GM12878 (cell line): ENCODE data around the gene ADGRD2. TPM values are rescaled to one million over a fixed set of nuclear protein-coding genes. Genes with fewer than 3 reads are reported as not detected.
A peak's percentile ranks its signal among the peaks of the same experiment; 100 is the strongest.

ENCODE experiments used
- ATAC-seq: fragments of 200-7000 bp; cut with Tn5 transposase; 3 replicates; pipeline ENCODE4 v1.9.1; 2020; ENCODE audit warnings: mild to moderate bottlenecking, moderate library complexity
- BruUV-seq: library from RNA; stranded (reverse); fragments of 400-500 nt; replicated peaks from 2 replicates; lab custom pipeline; 2021; lab: Mats Ljungman, UMichigan
- CTCF ChIA-PET: fragments of 300-600 bp; sonication (Branson Sonifier 250); formaldehyde crosslinking; extraction: SDS; loops from one replicate; lab custom pipeline; 2021; ENCODE audit warnings: inconsistent platforms; lab: Yijun Ruan, JAX
- POLR2A ChIA-PET: fragments of 350-600 bp; formaldehyde crosslinking; extraction: SDS; loops from one replicate; lab custom pipeline; 2021; ENCODE audit warnings: inconsistent platforms; lab: Charles Lee
- RAD21 ChIA-PET: fragments of 300-600 bp; sonication (Branson Sonifier 250); formaldehyde crosslinking; loops from one replicate; lab custom pipeline; 2023; ENCODE audit warnings: antibody characterized with exemption; ENCODE audit not compliant: unreplicated experiment; lab: Charles Lee
- SMC1A ChIA-PET: fragments of 300-600 bp; sonication (Branson Sonifier 250); formaldehyde crosslinking; loops from one replicate; lab custom pipeline; 2023; ENCODE audit not compliant: unreplicated experiment, uncharacterized antibody; lab: Charles Lee
- DNase-seq: peaks from one replicate; pipeline ENCODE4 v3.0.0-alpha.2; 2011; ENCODE audit warnings: low read depth, low spot score
- FAIRE-seq: peaks from 3 replicates; lab custom pipeline; 2011; peaks lifted over from hg19 to GRCh38; lab: Jason Lieb, UNC
- H2AFZ ChIP-seq: 2 replicates; pipeline ENCODE4 v1.6.0; 2011; ENCODE audit warnings: low read depth, low read length, control low read depth; ENCODE audit not compliant: control insufficient read depth
- H3K27ac ChIP-seq: 2 replicates; pipeline ENCODE4 v1.5.1; 2011; ENCODE audit warnings: control low read depth; ENCODE audit not compliant: control insufficient read depth, insufficient read depth
- H3K27me3 ChIP-seq, 2 experiments: replicated peaks in 1 of 2; 2 replicates each; pipeline versions ENCODE4 v1.6.0 to v1.6.1; 2011; ENCODE audit warnings: low read length in 1 of 2; ENCODE audit not compliant: control insufficient read depth in 2 of 2, insufficient read depth in 2 of 2
- H3K36me3 ChIP-seq, 2 experiments: 2 replicates each; pipeline ENCODE4 v1.5.1; 2011; ENCODE audit warnings: low read length in 1 of 2; ENCODE audit not compliant: control insufficient read depth in 2 of 2, insufficient read depth in 2 of 2
- H3K4me1 ChIP-seq: 2 replicates; pipeline ENCODE4 v1.6.1; 2011; ENCODE audit warnings: mild to moderate bottlenecking, low read length, moderate library complexity, mixed read lengths; ENCODE audit not compliant: control insufficient read depth, insufficient read depth
- H3K4me2 ChIP-seq: 2 replicates; pipeline ENCODE4 v1.6.0; 2011; ENCODE audit warnings: control low read depth; ENCODE audit not compliant: control insufficient read depth, insufficient read depth
- H3K4me3 ChIP-seq: fragments of 200-600 bp; sonication (generic); 2 replicates; pipeline ENCODE4 v1.5.1; 2016
- H3K79me2 ChIP-seq: 2 replicates; pipeline ENCODE4 v1.6.0; 2011; ENCODE audit warnings: low read length; ENCODE audit not compliant: control insufficient read depth, insufficient read depth
- H3K9ac ChIP-seq: 2 replicates; pipeline ENCODE4 v1.8.0; 2011; ENCODE audit warnings: low read length, control low read depth, mixed read lengths; ENCODE audit not compliant: control insufficient read depth, insufficient read depth
- H3K9me3 ChIP-seq: replicated peaks from 3 replicates; pipeline ENCODE4 v1.5.1; 2011; ENCODE audit warnings: mild to moderate bottlenecking, low read length; ENCODE audit not compliant: control insufficient read depth, insufficient read depth
- H4K20me1 ChIP-seq: 2 replicates; pipeline ENCODE4 v1.6.0; 2011; ENCODE audit not compliant: control insufficient read depth, insufficient read depth
- BACH1 ChIP-seq: fragments of 450-650 bp; IDR thresholded peaks from 2 replicates; pipeline ENCODE4 v1.6.1; 2017; ENCODE audit warnings: mild to moderate bottlenecking, borderline replicate concordance
- CBFB ChIP-seq: IDR thresholded peaks from 2 replicates; pipeline ENCODE4 v1.6.1; 2016; ENCODE audit warnings: antibody characterized with exemption, low read depth
- CEBPB ChIP-seq, 2 experiments: fragments of 150-350 bp in 1 of 2; IDR thresholded peaks; 2 replicates each; pipeline ENCODE4 v1.6.1; 2012 to 2014; ENCODE audit warnings: low read depth in 2 of 2, low read length in 2 of 2, borderline replicate concordance in 1 of 2, inconsistent platforms in 1 of 2
- EGR1 ChIP-seq, 2 experiments: IDR thresholded peaks; 1 replicate in 1 of 2; 2 replicates in 1 of 2; pipeline ENCODE4 v1.6.1; 2011 to 2012; ENCODE audit warnings: low read depth in 2 of 2, low read length in 2 of 2, borderline replicate concordance in 1 of 2, mild to moderate bottlenecking in 1 of 2, moderate library complexity in 1 of 2
- HCFC1 ChIP-seq: fragments of 150-350 bp; IDR thresholded peaks from 2 replicates; pipeline ENCODE4 v1.6.1; 2014; ENCODE audit warnings: low read length
- HDAC2 ChIP-seq: fragments of 200-600 bp; sonication (generic); IDR thresholded peaks from 2 replicates; pipeline ENCODE4 v1.6.1; 2017
- JUND ChIP-seq: IDR thresholded peaks from 2 replicates; pipeline ENCODE4 v1.6.1; 2012; ENCODE audit warnings: low read depth, mild to moderate bottlenecking, low read length, improper control_type of control experiment, moderate library complexity
- MYC ChIP-seq: IDR thresholded peaks from 2 replicates; pipeline ENCODE4 v1.6.1; 2011; ENCODE audit warnings: mild to moderate bottlenecking, low read length, moderate library complexity, inconsistent platforms; ENCODE audit not compliant: insufficient read depth, insufficient replicate concordance, insufficient read length, severe bottlenecking
- NKRF ChIP-seq: fragments of 450-650 bp; conservative IDR thresholded peaks from 2 replicates; pipeline ENCODE4 v1.6.1; 2017; ENCODE audit warnings: mild to moderate bottlenecking, moderate library complexity
- NR2C2 ChIP-seq: IDR thresholded peaks from 2 replicates; pipeline ENCODE4 v1.6.1; 2011; ENCODE audit warnings: borderline replicate concordance, low read depth; ENCODE audit not compliant: control insufficient read depth, insufficient read length
- RB1 ChIP-seq: fragments of 450-650 bp; formaldehyde crosslinking; IDR thresholded peaks from 2 replicates; pipeline ENCODE4 v1.6.1; 2017; ENCODE audit warnings: mild to moderate bottlenecking, borderline replicate concordance
- RELB ChIP-seq: fragments of 450-650 bp; IDR thresholded peaks from 2 replicates; pipeline ENCODE4 v1.6.1; 2017; ENCODE audit warnings: low read depth, mild to moderate bottlenecking, moderate library complexity
- REST ChIP-seq: IDR thresholded peaks from 2 replicates; pipeline ENCODE4 v1.6.1; 2012; ENCODE audit warnings: mild to moderate bottlenecking, low read depth, low read length
- TCF7 ChIP-seq: IDR thresholded peaks from 2 replicates; pipeline ENCODE4 v1.6.1; 2014; ENCODE audit warnings: antibody characterized with exemption, borderline replicate concordance
- YY1 ChIP-seq: IDR thresholded peaks from 2 replicates; pipeline ENCODE4 v1.6.1; 2011; ENCODE audit warnings: low read depth, mild to moderate bottlenecking, low read length
- ZNF207 ChIP-seq: fragments of 450-650 bp; IDR thresholded peaks from 2 replicates; pipeline ENCODE4 v1.6.1; 2014; ENCODE audit warnings: antibody characterized with exemption, mild to moderate bottlenecking, borderline replicate concordance
- WGBS: methylation state at CpG from one replicate; pipeline ENCODE4 v1.1.6; 2016; ENCODE audit warnings: low lambda C conversion rate; ENCODE audit not compliant: insufficient replicate concordance, insufficient coverage; ENCODE audit errors: missing lambda C conversion rate; 5-methylcytosine and 5-hydroxymethylcytosine counted together
- in situ Hi-C: fragments of 300-500 bp; cut with MboI; formaldehyde crosslinking; loops from 9 replicates; pipeline ENCODE4 v1.14.3; 2018; ENCODE audit warnings: mixed read lengths
- intact Hi-C: fragments of 100-400 bp; cut with micrococcal nuclease; formaldehyde crosslinking; loops from one replicate; pipeline ENCODE4 v1.14.2; 2022; ENCODE audit not compliant: unreplicated experiment
- polyA plus RNA-seq, 11 experiments: library from polyadenylated mRNA; depleted of rRNA in 4 of 11; unstranded in 6 of 11; stranded (reverse) in 5 of 11; fragments of >200 nt; fragmentation: Nextera tagmentation in 4 of 11; fragmentation: Illumina TruSeq in 1 of 11; extraction: Ambion mirVana in 4 of 11; extraction: Trizol in 1 of 11; gene quantifications; 1 replicate in 1 of 11; 2 replicates in 10 of 11; pipeline versions ENCODE4 v1.2.1 to v1.2.3, GENCODE V29; 2011 to 2016; ENCODE audit warnings: inconsistent platforms in 2 of 11, missing spikeins in 2 of 11, low read depth in 1 of 11
- total RNA-seq, 4 experiments: library from RNA; depleted of rRNA in 3 of 4; stranded (reverse); fragments of >200 nt in 3 of 4; fragmentation: Illumina TruSeq in 1 of 4; extraction: Trizol in 1 of 4; gene quantifications; 2 replicates each; pipeline versions ENCODE4 v1.2.1 to v1.2.3, GENCODE V29; 2013 to 2021

Gene ADGRD2
- total and polyA plus RNA-seq, 10 of the 15 experiments (the other 5 are each of a cell fraction or from before 2014, with no cell fraction given) = not detected

GRCh38 chr9:124443625-124444024 is 6.6 kb upstream of the ADGRD2 start (continued):
- TF ChIP-seq HDAC2 = no peak

- Histone ChIP-seq H3K27ac (no peak overlapping the region), H3K4me1 (no peaks in the 10 kb centered on the region), H3K79me2 (no peaks in the 10 kb centered on the region), H3K36me3 (no peaks in the 10 kb centered on the region), H3K4me2 (no peak overlapping the region), H3K9me3 (peaks cover 4% of the 10 kb centered on the region; the same call in 1 of the 3 replicates), H4K20me1 (no peaks in the 10 kb centered on the region), H2AFZ (no peak overlapping the region), H3K27me3 (no peaks in the 10 kb centered on the region), H3K9ac (no peak overlapping the region), H3K4me3 (no peak overlapping the region)
- 52% methylated on average over 3 of the region's 3 CpGs for WGBS
- ChIA-PET RAD21 (interaction anchor here (0.6 to 1.0 kb wide), 2 partner anchors 175 to 318 kb away, joined by 3 read pairs; no protein-coding TSS in a partner anchor), CTCF (interaction anchor here (0.6 kb wide), 1 partner anchor 350 kb away, joined by 3 read pairs; no protein-coding TSS in a partner anchor), SMC1A (no interaction called here), POLR2A (no interaction called here)
- FAIRE-seq = peak; percentile 18
- BruUV-seq = no TSS peak
- ATAC-seq = no peak
- intact Hi-C loops (no loop called here), in situ Hi-C loops (no loop called here)
- DNase-seq = no peak
- TF ChIP-seq REST = no peak
- TF ChIP-seq HDAC2 = no peak
- no peak for TF ChIP-seq TCF7
- no peak for TF ChIP-seq RELB
- TF ChIP-seq JUND = no peak
- TF ChIP-seq MYC = no peak
- no peak for TF ChIP-seq YY1
- no peak for TF ChIP-seq CEBPB (IDR thresholded peaks at IDR 0.05; ENCODE audit: borderline replicate concordance in 1 of 2, low read depth in 2 of 2, low read length in 2 of 2)
- TF ChIP-seq NKRF = no peak
- no peak for TF ChIP-seq NR2C2
- TF ChIP-seq EGR1 (IDR thresholded peaks at IDR 0.05; ENCODE audit: borderline replicate concordance in 1 of 2, low read depth in 2 of 2, low read length in 2 of 2) = no peak
- no peak for TF ChIP-seq CBFB
- no peak for TF ChIP-seq ZNF207
- TF ChIP-seq HCFC1 = no peak
- TF ChIP-seq RB1 = no peak
- TF ChIP-seq BACH1 = no peak
Observed at GRCh38 chr9:124444166-124444565, 6.1 kb upstream of the ADGRD2 start.
